H9 (cell line): ENCODE data around the gene NCOR2. TPM values are rescaled to one million over a fixed set of nuclear protein-coding genes. Genes with fewer than 3 reads are reported as not detected.

ENCODE experiments used
- DNase-seq: peaks from one replicate; pipeline ENCODE4 v3.0.0-alpha.2; 2017
- H2AFZ ChIP-seq: one replicate; pipeline ENCODE4 v1.6.1; 2013; ENCODE audit warnings: mild to moderate bottlenecking, low read length, control low read depth, moderate library complexity
- H2AK5ac ChIP-seq: 2 replicates; pipeline ENCODE4 v1.6.1; 2013; ENCODE audit warnings: low read length, control low read depth, mixed read lengths; ENCODE audit not compliant: insufficient read length
- H2BK120ac ChIP-seq: one replicate; pipeline ENCODE4 v1.6.1; 2013; ENCODE audit warnings: low read depth, mild to moderate bottlenecking, low read length, control low read depth, inconsistent platforms; ENCODE audit not compliant: poor library complexity, severe bottlenecking
- H2BK12ac ChIP-seq: 2 replicates; pipeline ENCODE4 v1.6.1; 2013; ENCODE audit warnings: low read length, control low read depth, mixed read lengths, low read depth; ENCODE audit not compliant: insufficient read length
- H2BK15ac ChIP-seq: 2 replicates; pipeline ENCODE4 v1.6.1; 2013; ENCODE audit warnings: low read depth, low read length, control low read depth
- H2BK20ac ChIP-seq: one replicate; pipeline ENCODE4 v1.6.1; 2013; ENCODE audit warnings: low read depth, mild to moderate bottlenecking, low read length, control low read depth, inconsistent platforms; ENCODE audit not compliant: poor library complexity, severe bottlenecking
- H2BK5ac ChIP-seq: 2 replicates; pipeline ENCODE4 v1.6.1; 2013; ENCODE audit warnings: low read length, control low read depth, mixed read lengths; ENCODE audit not compliant: insufficient read length
- H3K14ac ChIP-seq: 2 replicates; pipeline ENCODE4 v1.6.1; 2013; ENCODE audit warnings: low read length, control low read depth; ENCODE audit not compliant: insufficient read depth
- H3K18ac ChIP-seq: 2 replicates; pipeline ENCODE4 v1.6.1; 2013; ENCODE audit warnings: low read depth, mild to moderate bottlenecking, mixed read lengths, low read length, control low read depth; ENCODE audit not compliant: insufficient read length
- H3K23ac ChIP-seq: 2 replicates; pipeline ENCODE4 v1.6.1; 2013; ENCODE audit warnings: low read length, control low read depth, mixed read lengths, low read depth; ENCODE audit not compliant: insufficient read length
- H3K23me2 ChIP-seq: 2 replicates; pipeline ENCODE4 v1.6.1; 2013; ENCODE audit warnings: low read depth, mild to moderate bottlenecking, mixed read lengths, low read length, control low read depth; ENCODE audit not compliant: insufficient read length, poor library complexity, severe bottlenecking
- H3K27ac ChIP-seq: 2 replicates; pipeline ENCODE4 v1.5.1; 2013; ENCODE audit warnings: low read length, control low read depth, mixed read lengths, low read depth; ENCODE audit not compliant: insufficient read length
- H3K27me3 ChIP-seq: 2 replicates; pipeline ENCODE4 v1.6.1; 2013; ENCODE audit warnings: low read length, control low read depth, inconsistent platforms; ENCODE audit not compliant: insufficient read depth
- H3K4ac ChIP-seq: 2 replicates; pipeline ENCODE4 v1.6.1; 2013; ENCODE audit warnings: low read depth, mild to moderate bottlenecking, control low read depth, inconsistent platforms, low read length, moderate library complexity
- H3K4me1 ChIP-seq: 2 replicates; pipeline ENCODE4 v1.6.1; 2013; ENCODE audit warnings: low read length, control low read depth, inconsistent platforms; ENCODE audit not compliant: insufficient read depth
- H3K4me2 ChIP-seq: 2 replicates; pipeline ENCODE4 v1.6.1; 2013; ENCODE audit warnings: low read length, control low read depth, mixed read lengths; ENCODE audit not compliant: insufficient read length, insufficient read depth
- H3K56ac ChIP-seq: 2 replicates; pipeline ENCODE4 v1.6.1; 2013; ENCODE audit warnings: low read depth, mild to moderate bottlenecking, mixed read lengths, low read length, control low read depth; ENCODE audit not compliant: insufficient read length
- H3K79me1 ChIP-seq: 2 replicates; pipeline ENCODE4 v1.6.1; 2013; ENCODE audit warnings: low read depth, mild to moderate bottlenecking, moderate library complexity, low read length, control low read depth, inconsistent platforms; ENCODE audit not compliant: insufficient read depth, poor library complexity, severe bottlenecking
- H3K79me2 ChIP-seq: 2 replicates; pipeline ENCODE4 v1.6.1; 2013; ENCODE audit warnings: low read length, control low read depth, inconsistent platforms; ENCODE audit not compliant: insufficient read depth
- H3K9ac ChIP-seq: 2 replicates; pipeline ENCODE4 v1.6.1; 2013; ENCODE audit warnings: low read length, control low read depth, mixed read lengths; ENCODE audit not compliant: insufficient read length; ENCODE audit errors: extremely low read depth
- H3K9me3 ChIP-seq: one replicate; pipeline ENCODE4 v1.6.1; 2013; ENCODE audit warnings: low read depth, low read length, inconsistent platforms; ENCODE audit not compliant: control insufficient read depth
- H3T11ph ChIP-seq: one replicate; pipeline ENCODE4 v1.6.1; 2013; ENCODE audit warnings: mild to moderate bottlenecking, low read length, control low read depth, inconsistent platforms
- H4K20me1 ChIP-seq: one replicate; pipeline ENCODE4 v1.6.1; 2013; ENCODE audit not compliant: control insufficient read depth, insufficient read length, insufficient read depth
- H4K5ac ChIP-seq: 2 replicates; pipeline ENCODE4 v1.6.1; 2013; ENCODE audit warnings: low read depth, mild to moderate bottlenecking, mixed read lengths, low read length, control low read depth; ENCODE audit not compliant: insufficient read length
- H4K8ac ChIP-seq: replicated peaks from 2 replicates; pipeline ENCODE4 v1.6.1; 2013; ENCODE audit warnings: low read length, control low read depth, mixed read lengths, low read depth; ENCODE audit not compliant: insufficient read length
- H4K91ac ChIP-seq: 2 replicates; pipeline ENCODE4 v1.6.1; 2013; ENCODE audit warnings: low read depth, mild to moderate bottlenecking, moderate library complexity, mixed read lengths, low read length, control low read depth; ENCODE audit not compliant: insufficient read length
- H3K27ac Mint-ChIP-seq, 3 experiments: 2 replicates in 2 of 3; 3 replicates in 1 of 3; pipeline ENCODE4 v1.8.0; 2020 to 2021; ENCODE audit warnings: mixed read lengths in 3 of 3, mild to moderate bottlenecking in 1 of 3, moderate library complexity in 1 of 3
- H3K27me3 Mint-ChIP-seq: 2 replicates; pipeline ENCODE4 v1.8.0; 2021; ENCODE audit warnings: low read depth, mild to moderate bottlenecking, moderate library complexity, mixed read lengths
- H3K36me3 Mint-ChIP-seq, 3 experiments: 2 replicates in 2 of 3; 3 replicates in 1 of 3; pipeline ENCODE4 v1.8.0; 2020 to 2021; ENCODE audit warnings: low read depth in 3 of 3, mixed read lengths in 3 of 3; ENCODE audit not compliant: insufficient read depth in 1 of 3
- H3K4me1 Mint-ChIP-seq, 2 experiments: 2 replicates each; pipeline ENCODE4 v1.8.0; 2020; ENCODE audit warnings: mixed read lengths in 2 of 2
- H3K4me3 Mint-ChIP-seq, 2 experiments: 2 replicates in 1 of 2; 3 replicates in 1 of 2; pipeline ENCODE4 v1.8.0; 2020 to 2021; ENCODE audit warnings: mild to moderate bottlenecking in 2 of 2, mixed read lengths in 2 of 2, moderate library complexity in 1 of 2
- H3K9me3 Mint-ChIP-seq, 2 experiments: 2 replicates in 1 of 2; 3 replicates in 1 of 2; pipeline ENCODE4 v1.8.0; 2020; ENCODE audit warnings: mild to moderate bottlenecking in 2 of 2, mixed read lengths in 2 of 2, moderate library complexity in 1 of 2
- CTCF ChIP-seq: fragments of 200-600 bp; sonication (generic); conservative IDR thresholded peaks from 3 replicates; pipeline ENCODE4 v1.8.0; 2021; ENCODE audit warnings: antibody characterized with exemption, mild to moderate bottlenecking
- WGBS: extraction: QIAGEN DNeasy Blood & Tissue Kit; methylation state at CpG from one replicate; pipeline ENCODE4 v1.1.7; 2013; ENCODE audit warnings: missing lambda C conversion rate, low lambda C conversion rate, mixed read lengths; ENCODE audit not compliant: insufficient read length; ENCODE audit errors: extremely low coverage; 5-methylcytosine and 5-hydroxymethylcytosine counted together
- total RNA-seq: library from RNA; stranded (reverse); gene quantifications from 2 replicates; pipeline ENCODE4 v1.2.1, GENCODE V29; 2021

Gene NCOR2
- total RNA-seq, 1 experiment from 2014 or later: 226 TPM

- Histone ChIP-seq H3K23me2 (peaks cover 9% of the 10 kb centered on the region), H3K23ac (no peak overlapping the region), H4K5ac (no peak overlapping the region), H2BK20ac (no peak overlapping the region), H3T11ph (no peak overlapping the region), H2BK5ac (no peak overlapping the region), H4K20me1 (no peaks in the 10 kb centered on the region), H3K56ac (no peak overlapping the region), H3K18ac (no peak overlapping the region), H2BK15ac (no peak overlapping the region), H3K79me2 (peaks cover 67% of the 10 kb centered on the region; the same call in 1 of the 2 replicates), H3K4me1 (peaks cover 12% of the 10 kb centered on the region; the same call in 1 of the 2 replicates), H3K9ac (no peak overlapping the region), H2AFZ (no peak overlapping the region), H3K4me2 (no peak overlapping the region), H3K27me3 (no peaks in the 10 kb centered on the region), H3K4ac (no peak overlapping the region), H3K9me3 (no peaks in the 10 kb centered on the region), H4K8ac (no peak overlapping the region), H3K27ac (no peak overlapping the region), H3K79me1 (peaks cover 5% of the 10 kb centered on the region), H2BK120ac (no peak overlapping the region), H3K14ac (no peak overlapping the region), H2AK5ac (no peak overlapping the region), H4K91ac (no peak overlapping the region), H2BK12ac (no peak overlapping the region)
- H3K4me3 Mint-ChIP-seq: peak overlapping the region in 1 of 2 experiments; percentile 7; a peak in 1 of 5 replicates
- H3K4me1 Mint-ChIP-seq: peaks cover 52 to 65% of the 10 kb centered on the region in 2 experiments
- no CpG with 5 or more reads among the region's 4 CpGs for WGBS
- H3K36me3 Mint-ChIP-seq: peaks cover 6 to 8% (median 7%) of the 10 kb centered on the region in 3 experiments; a peak in 6 of 7 replicates
- DNase-seq: no peak
- H3K27ac Mint-ChIP-seq: no peak overlapping the region
- no peaks in the 10 kb centered on the region for H3K9me3 Mint-ChIP-seq
- TF ChIP-seq CTCF: no peak
- H3K27me3 Mint-ChIP-seq: no peaks in the 10 kb centered on the region
These were observed 4.6 kb downstream of the NCOR2 start for GRCh38 chr12:124562796-124563181.
